GM21423 (cell line): ENCODE measurements around the gene MRPL32.
"Not testable (repeated sequence)": the region's sequence is repeated elsewhere in the genome, so short reads cannot be mapped to it uniquely, and the experiment has no call there.

Experiments
- ATAC-seq: cut with Tn5 transposase; IDR thresholded peaks from one replicate; pipeline ENCODE4 v1.9.1; 2021; ENCODE audit warnings: mild to moderate bottlenecking, moderate library complexity; ENCODE audit not compliant: unreplicated experiment

The MRPL32 gene

DNA sequence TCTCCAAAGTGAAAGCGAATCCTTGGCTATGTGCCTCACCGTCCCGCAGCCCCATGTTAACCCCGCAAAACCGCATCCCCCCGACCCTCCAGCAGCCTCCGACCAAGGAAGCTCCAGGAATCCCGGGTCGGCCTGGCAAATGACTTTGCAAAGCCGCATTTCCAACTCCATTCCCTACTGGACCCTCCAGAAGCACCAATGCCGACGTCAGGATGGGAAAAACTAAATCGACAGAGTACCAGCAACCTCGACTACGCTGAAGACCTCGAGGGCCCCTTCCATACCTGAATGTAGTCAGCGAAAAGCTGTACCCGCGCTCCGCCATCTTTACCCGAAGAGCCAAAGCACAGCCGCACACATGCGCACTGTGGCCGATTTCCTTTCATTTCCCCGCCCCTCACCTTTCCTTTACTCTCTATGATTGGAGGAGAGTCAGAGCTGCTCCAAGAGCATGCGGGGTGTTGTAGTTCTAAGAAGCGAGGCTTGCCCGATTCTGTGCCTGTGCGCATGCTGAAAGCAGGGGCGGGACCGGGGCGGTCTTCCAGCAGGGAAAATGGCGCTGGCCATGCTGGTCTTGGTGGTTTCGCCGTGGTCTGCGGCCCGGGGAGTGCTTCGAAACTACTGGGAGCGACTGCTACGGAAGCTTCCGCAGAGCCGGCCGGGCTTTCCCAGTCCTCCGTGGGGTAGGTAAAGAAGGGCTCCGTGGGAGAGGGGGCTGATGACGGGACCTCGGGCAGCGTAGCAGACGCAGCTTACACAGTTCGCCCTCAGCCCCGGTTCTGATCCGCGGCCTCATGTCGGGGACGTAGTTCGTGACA lies at the start of gene MRPL32, which contains the start of gene PSMA2:
MRPL32 (plus strand) TSS at position 543 of the 818 bp plus-strand sequence; CDS start at position 554, 11 bp downstream.
PSMA2 (minus strand) TSS at position 341 of the 818 bp plus-strand sequence; CDS start at position 325, 16 bp downstream.
- ATAC-seq: peak; percentile 99

GRCh38 chr7:42883950-42884349 lies 48.2 kb upstream of the MRPL32 start:
- ATAC-seq: peak; percentile 61

- not testable (repeated sequence) for ATAC-seq
Measured at GRCh38 chr7:42885183-42885582, 47.0 kb upstream of the MRPL32 start.

GRCh38 chr7:42886129-42886528 lies 46.0 kb upstream of the MRPL32 start:
- no peak for ATAC-seq

- no peak for ATAC-seq
Measured at GRCh38 chr7:42886893-42887505, 45.2 kb upstream of the MRPL32 start.

DNA sequence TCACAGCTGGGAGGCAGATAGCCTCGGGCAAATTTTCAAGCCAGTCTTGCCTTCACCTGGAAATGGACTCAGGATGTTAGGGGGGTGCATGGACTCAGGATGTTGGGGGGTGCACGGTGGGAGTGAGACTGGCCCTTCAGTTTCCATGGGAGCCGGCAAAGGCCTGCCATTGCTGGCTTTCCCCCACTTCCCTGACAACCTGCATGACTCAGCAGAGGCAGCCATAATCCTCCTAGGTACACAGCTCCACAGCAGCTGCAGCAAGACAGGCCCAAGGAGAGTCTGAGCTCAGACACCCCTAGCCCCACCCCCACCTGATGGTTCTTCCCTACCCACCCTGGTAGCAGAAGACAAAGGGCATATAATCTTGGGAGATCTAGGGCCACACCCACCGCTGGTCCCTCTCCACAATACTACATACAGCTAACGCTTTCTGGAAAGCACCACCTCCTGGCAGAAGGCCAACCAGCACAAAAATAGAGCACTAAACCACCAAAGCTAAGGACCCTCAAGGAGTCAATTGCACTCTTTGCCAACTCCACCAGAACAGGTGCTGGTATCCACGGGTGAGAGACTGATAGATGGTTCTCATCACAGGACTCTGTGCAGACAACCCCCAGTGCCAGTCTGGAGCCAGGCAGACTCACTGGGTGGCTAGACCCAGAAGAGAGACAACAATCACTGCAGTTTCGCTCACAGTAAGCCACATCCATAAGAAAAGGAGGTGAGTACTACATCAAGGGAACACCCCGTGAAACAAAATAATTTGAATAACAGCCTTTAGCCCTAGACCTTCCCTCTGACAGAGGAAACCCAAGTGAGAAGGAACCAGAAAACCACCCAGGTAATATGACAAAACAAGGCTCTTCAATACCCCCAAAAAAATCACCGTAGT lies 38.6 kb upstream of the MRPL32 start:
- ATAC-seq: no peak

DNA sequence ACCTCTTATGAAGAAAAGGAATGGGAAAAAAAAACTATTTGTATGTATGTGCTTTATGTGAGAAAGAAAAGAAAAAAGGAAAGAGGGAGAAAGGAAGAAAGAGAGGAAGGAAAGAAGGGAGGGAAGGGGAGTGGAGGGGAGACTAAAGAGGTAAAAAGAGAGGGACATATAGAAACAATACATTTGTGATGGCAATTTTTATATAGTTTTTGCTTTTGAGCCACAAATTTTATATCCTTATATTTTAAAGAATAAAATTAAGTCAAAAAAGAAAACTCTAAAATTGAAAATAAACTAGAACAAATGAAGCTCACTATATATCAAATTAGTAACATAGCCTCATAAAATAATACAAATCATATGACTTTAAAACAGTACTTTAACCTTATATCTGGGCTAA lies 31.3 kb upstream of the MRPL32 start:
- ATAC-seq: no peak

GRCh38 chr7:42902331-42902730 lies 29.8 kb upstream of the MRPL32 start:
- ATAC-seq: no peak

- ATAC-seq: no peak
Measured at GRCh38 chr7:42906181-42906580, 26.0 kb upstream of the MRPL32 start.

DNA sequence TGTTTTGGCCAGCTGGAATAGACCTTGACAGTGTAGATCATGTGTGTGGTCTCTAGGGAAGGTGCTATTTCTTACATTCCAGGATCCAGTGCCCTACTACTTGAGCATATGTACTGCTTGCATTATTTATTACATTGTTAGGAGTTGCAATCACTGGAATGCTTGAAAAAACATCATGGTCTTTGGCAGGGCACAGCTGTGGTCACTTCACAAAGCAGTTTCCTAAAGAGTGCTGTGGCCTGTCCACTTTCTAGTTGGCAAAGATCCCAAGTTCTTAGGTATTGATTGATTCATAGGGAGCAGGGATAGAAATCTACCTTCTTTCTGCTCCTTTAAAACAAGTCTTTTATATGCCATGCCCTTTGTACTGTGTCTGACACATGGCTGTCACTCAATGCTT lies 24.9 kb upstream of the MRPL32 start:
- no peak for ATAC-seq

DNA sequence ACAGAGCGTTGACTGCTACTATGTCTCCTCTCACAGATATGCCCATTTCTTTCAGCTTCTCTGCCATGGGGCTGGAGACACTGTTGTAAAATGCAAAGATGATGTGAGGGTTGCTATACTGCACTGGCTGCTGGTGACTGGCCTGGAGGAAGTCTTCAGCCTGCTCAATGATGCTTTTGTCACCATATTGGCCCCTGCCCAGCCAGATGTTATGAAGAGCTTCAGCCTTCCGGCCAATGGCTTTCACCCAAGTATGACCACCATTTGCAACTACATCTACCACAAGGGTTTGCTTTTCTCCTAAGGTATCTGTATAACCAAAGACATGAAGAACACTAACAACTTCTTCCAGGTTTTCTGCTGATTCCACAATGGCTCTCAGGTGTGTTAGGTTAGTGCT lies 21.9 kb upstream of the MRPL32 start:
- no peak for ATAC-seq

DNA sequence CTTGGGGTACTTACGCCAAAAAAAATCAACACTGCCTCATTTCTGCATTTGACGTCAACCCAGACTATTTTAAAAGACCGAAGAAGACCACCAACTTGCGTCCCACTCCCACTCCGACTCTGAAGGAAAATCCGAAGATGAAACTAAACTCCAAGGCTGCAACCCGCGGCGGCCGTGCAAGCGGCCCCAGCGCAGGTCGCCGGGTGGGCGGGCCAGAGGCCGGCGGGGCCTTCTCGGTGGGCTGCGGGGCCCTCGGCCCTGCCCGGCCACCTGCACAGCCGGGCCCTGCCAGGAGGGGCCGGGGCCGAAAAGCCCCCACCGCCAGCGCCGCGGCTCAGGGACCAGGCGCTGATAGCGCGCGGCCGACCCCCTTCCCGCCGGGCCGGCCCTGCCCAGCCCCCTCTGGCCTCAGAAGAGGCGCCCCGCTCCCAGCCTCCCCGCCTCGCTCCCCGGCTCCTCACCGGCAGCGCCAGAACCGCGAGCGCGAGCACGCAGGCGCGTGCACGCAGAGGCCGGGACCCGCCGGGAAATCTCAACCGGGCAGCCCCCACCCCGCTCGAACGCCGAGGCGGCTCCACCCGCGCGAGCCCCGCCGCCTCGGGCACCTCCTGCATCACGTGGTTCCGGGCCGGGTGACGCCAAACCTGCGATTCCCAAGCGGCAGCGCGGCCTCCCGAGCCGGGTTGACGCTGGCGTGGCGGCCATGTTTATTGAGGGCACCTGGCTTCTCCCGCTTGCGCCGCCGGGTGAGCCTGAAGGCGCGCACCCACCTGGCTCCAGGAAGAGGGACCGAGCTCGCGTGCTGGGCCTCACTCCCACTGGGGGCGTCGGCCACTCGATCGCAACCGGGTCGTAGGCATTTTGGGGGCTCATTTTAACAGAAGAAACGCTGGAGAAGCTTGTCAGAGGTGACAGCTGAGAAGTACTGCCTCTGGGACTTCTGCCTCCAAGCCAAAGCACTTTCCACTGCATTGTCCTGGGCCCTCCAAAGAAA lies 20.4 kb upstream of the MRPL32 start, which contains the start of gene C7orf25:
C7orf25 (minus strand) TSS at position 617 of the 994 bp plus-strand sequence. CDS start 1,170 bp downstream, outside the sequence.
- peak; percentile 87 for ATAC-seq

DNA sequence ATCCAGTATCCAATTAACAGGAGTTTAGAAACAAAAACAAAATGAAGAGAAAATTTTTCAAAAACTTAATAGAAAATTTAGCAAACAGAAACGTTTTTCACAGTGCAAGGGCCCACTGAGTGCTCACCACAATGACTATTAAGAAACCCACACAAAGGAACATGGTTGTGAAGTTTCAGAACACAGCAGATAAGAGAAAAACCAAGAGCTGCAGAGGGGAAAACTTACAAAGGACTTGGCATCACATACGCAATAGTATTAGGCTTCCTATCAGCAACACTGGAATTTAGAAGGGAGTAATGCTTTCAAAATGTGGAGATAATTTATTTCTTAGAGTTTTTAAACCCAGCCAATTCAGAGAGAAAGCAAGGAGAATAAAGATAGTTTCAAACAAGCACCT lies 18.6 kb upstream of the MRPL32 start:
- no peak for ATAC-seq

- ATAC-seq: no peak
Measured at GRCh38 chr7:42914009-42914408, 18.2 kb upstream of the MRPL32 start.

GRCh38 chr7:42914421-42915045 lies 17.6 kb upstream of the MRPL32 start:
- ATAC-seq: no peak

DNA sequence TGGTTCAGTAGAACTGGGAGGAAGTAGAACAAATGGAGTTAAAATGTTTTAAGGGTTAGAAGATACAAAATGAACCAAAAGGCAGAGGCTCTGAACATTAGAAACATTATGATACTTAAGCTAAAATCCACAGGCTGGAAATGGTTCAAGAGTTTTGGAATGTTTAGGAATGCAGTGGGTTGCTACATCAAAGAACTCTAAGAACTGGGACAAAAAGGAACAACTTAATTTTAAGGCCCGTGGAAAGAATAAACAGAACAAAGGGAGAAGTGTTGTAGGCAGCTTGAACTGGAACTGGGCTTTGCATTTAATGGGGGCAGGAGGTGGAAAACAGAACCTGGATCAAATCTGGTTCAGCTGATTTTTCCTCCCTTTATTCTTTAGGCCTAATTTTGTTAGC lies 16.8 kb upstream of the MRPL32 start:
- ATAC-seq: no peak

- no peak for ATAC-seq
Measured at GRCh38 chr7:42922017-42922753, 10.0 kb upstream of the MRPL32 start.

DNA sequence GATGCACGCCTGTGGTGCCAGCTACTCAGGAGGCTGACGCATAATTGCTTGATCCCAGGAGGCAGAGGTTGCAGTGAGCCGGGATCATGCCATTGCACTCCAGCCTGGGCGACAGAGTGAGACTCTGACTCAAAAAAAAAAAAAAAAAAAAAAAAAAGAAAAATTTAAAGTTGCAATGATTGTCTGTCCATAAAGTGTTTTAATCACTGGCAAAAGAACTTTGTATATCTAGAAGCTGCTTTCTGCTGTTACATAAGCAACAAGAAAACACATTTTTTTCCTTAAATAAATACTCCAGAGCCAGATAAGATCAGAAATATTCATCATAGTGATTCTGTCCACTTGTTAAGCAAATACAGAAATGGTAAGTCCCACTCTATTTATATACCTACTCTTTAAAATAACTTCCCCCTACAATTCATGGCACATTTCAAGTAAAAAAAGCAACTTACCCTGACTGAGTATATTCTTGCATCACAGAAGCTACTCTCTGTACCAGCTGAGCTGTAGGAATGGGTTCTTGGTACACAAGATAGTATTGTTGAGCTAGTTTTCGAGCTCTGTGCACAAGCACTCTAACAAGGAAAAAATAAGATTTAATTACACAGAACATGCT lies 7.8 kb upstream of the MRPL32 start:
- ATAC-seq: no peak
